Retinal pigment epithelial cell (primary cell): ENCODE data around the gene EHMT1.
A peak's percentile ranks its signal among the peaks of the same experiment; 100 is the strongest.

ENCODE experiments used
- DNase-seq: peaks from one replicate; pipeline ENCODE4 v3.0.0-alpha.2; 2010; ENCODE audit warnings: low read depth
- H3K4me3 ChIP-seq: 2 replicates; pipeline ENCODE4 v1.5.1; 2011; ENCODE audit warnings: mild to moderate bottlenecking, low read length, control low read depth, moderate library complexity
- TF ChIP-seq, protein P1 (sequence below): conservative IDR thresholded peaks from 2 replicates; pipeline ENCODE4 v1.5.1; 2011; ENCODE audit warnings: low read depth, low read length, control low read depth, inconsistent platforms

EHMT1 gene

DNA sequence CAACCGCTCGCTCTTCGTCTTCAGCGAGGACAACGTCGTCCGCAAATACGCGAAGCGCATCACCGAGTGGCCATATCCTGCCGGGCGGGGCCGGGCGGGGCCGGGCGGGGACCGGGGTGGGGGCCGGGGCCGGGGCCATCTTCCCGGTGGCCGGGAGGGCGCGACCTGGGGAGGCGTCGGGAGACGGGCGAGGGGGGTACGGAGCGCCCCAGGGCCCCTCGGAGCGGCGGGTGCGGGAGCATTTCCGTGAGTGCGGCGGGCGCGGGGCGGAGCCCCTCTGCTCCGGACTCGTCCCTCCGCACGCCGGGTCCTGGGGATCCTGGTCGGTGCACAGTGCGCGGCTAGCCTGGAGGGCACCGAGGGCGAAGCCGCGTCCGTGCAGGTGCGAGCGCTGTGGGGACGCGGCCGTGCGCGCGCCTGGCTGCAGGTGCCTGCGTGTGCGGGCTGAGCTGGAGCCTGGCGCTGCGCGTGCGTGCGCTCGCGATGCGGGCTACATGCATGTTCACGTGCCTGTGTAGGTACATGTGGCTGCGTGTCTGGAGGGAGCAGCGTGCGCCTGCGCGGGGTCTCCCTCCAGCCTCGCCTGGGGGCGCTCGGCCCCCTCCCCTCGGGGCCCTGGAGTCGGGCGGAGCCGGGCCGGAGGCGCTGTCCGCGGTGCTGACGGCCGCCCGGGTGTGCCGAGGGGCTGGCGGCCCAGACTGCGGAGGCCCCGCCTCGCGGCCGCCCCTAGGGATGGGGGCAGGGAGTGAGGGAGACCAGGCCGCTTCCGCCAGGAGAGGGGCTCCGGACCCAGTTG is 259.5 kb downstream of the EHMT1 start:
- TF ChIP-seq, protein P1, sequence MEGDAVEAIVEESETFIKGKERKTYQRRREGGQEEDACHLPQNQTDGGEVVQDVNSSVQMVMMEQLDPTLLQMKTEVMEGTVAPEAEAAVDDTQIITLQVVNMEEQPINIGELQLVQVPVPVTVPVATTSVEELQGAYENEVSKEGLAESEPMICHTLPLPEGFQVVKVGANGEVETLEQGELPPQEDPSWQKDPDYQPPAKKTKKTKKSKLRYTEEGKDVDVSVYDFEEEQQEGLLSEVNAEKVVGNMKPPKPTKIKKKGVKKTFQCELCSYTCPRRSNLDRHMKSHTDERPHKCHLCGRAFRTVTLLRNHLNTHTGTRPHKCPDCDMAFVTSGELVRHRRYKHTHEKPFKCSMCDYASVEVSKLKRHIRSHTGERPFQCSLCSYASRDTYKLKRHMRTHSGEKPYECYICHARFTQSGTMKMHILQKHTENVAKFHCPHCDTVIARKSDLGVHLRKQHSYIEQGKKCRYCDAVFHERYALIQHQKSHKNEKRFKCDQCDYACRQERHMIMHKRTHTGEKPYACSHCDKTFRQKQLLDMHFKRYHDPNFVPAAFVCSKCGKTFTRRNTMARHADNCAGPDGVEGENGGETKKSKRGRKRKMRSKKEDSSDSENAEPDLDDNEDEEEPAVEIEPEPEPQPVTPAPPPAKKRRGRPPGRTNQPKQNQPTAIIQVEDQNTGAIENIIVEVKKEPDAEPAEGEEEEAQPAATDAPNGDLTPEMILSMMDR: no peak
- peak overlapping the region; percentile 14 for H3K4me3 ChIP-seq
- peak; percentile 0 for DNase-seq

DNA sequence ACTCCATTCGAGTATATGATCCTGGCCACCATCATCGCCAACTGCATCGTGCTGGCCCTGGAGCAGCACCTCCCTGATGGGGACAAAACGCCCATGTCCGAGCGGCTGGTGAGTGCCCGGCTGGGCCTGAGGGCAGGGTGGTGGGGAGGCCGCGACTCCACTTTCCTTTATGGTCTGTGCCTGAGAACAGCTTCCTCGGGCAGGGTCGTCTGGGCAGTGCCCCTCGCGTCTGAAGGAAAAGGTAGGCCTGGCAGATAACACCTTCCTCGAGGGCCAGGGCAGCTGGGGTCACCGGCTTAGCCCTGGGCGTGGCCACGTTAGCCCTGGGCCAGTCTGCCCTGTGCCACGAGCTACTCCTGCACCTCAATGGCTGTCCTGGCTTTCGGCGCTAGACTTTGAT is 260.2 kb downstream of the EHMT1 start:
- DNase-seq: no peak
- TF ChIP-seq, protein P1: no peak
- no peak overlapping the region for H3K4me3 ChIP-seq

DNA sequence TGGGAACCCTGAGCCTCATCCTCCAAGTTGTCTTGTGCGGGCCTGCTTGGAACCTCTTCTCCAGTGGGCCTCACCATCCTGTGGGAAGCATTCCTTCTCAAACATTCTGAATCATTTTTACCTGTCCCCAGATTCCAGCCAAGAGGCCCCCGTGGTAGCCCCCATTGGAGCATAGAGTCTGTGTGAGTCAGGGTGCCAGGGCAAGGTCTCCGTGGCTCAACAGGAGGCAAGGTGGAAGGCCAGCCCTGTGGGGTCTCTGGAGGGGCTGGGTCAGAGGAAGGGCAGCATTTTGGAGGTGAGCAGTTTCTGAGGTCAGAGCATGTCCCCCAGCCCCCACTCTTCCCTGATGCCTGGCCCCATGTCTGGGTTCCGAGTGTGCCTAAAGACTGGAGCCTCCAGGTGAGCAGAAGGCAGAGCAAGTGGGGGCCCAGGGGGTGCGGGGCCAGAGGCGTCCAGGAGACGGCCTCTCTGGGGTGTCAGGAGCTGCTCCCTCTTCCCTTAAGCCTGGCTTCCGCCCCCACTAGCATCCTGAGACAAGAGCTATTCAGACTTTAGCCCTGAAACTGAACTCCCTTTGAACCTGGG is 260.9 kb downstream of the EHMT1 start:
- TF ChIP-seq, protein P1: no peak
- DNase-seq: no peak
- no peak overlapping the region for H3K4me3 ChIP-seq

DNA sequence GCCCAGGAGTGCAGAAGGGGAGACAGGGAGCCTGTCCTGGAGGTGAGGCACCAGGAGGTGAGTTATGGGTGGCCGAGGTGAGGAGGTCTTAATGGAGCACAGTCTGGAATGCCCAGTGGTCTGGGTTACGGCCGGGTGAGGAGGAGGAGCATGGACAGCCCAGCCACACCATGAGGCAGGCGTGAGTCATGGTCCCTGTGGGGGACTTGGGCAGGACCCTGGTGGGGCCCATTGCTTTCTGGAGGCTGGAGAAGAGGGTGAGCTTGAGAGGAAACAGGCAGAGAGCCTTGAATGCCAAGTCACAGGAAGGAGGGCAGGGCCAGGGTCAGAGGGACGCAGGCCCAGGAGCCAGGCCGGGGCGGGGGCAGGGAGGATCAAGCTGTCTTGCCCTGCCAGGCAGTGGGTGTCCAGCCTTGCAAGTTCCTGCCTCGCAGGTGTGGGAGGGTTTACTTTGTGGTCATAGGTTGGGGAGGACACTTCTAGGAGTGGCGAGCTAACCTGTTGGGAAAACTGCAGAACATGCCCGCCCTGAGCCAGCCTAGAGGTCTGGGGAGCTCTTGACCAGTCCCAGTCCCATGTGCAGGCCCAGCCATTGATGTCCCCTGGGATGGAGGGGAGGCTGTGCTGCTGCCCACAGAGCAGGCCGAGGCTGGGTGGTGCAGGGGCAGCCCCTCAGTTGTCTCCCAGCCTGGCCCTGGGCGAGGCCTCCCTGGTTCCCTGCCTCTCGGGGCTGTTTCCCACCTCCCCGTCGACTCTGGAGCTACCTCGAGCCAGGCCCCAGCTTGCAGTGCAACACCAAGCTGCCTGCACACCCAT is 261.6 kb downstream of the EHMT1 start:
- TF ChIP-seq, protein P1: no peak
- DNase-seq: no peak
- no peak overlapping the region for H3K4me3 ChIP-seq

DNA sequence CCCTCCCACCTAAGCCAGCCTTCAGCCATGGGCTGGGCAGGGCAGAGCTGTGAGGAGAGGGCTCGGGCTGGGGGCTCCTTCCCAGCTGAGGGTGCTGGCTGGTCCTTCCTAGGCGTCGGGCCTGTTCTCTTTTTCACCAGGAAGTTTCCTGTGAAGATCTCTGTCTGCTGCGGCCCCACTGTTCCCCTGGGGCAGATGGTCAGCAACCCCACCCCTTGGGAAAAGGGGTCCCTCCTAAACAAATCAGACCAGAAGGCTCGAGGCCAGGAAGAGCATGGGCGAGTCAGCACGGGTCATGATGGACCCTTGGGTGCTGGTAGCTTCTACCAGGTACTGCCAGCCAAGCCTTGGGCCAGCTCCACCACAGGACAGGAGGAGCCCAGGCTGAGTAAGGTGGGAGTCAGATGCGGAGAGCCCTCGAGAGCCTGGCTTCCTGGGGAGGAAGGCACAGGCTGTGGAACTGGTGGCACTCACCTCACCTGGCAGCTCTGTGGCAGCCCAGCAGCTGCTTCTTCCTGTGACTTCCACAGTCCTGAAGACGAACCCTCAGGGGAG is 262.2 kb downstream of the EHMT1 start:
- no peak for DNase-seq

More for the DNA sequence above, 262.2 kb downstream of the EHMT1 start:
- H3K4me3 ChIP-seq: no peak overlapping the region
- TF ChIP-seq, protein P1: no peak
